GM23248 (cell line): Measurements from ENCODE around the gene RAB18.

Experiments used
- EZH2 ChIP-seq: fragments of 200-600 bp; sonication (generic); IDR thresholded peaks from 2 replicates; pipeline ENCODE4 v1.6.1; 2018; ENCODE audit warnings: antibody characterized with exemption, mild to moderate bottlenecking; ENCODE audit not compliant: insufficient read depth, poor library complexity, severe bottlenecking
- EZH2phosphoT487 ChIP-seq: fragments of 200-600 bp; sonication (generic); IDR thresholded peaks from 2 replicates; pipeline ENCODE4 v1.6.1; 2018; ENCODE audit warnings: antibody characterized with exemption, moderate library complexity, mild to moderate bottlenecking, low read depth; ENCODE audit not compliant: insufficient read depth

GRCh38 chr10:27537787-27538186 is 33.7 kb downstream of the RAB18 start:
- TF ChIP-seq EZH2, result no peak
- TF ChIP-seq EZH2phosphoT487, result no peak
